Measurements from ENCODE around the gene DSCAML1. TPM values are rescaled to one million over a fixed set of nuclear protein-coding genes. Genes with fewer than 3 reads are reported as not detected.
A peak's percentile ranks its signal among the peaks of the same experiment; 100 is the strongest.

DSCAML1 gene
- total and polyA plus RNA-seq, 9 of the 15 experiments (the other 6 are each of a cell fraction or from before 2014, with no cell fraction given), result not detected

GRCh38 chr11:117430293-117430955 is 366.6 kb downstream of the DSCAML1 start (continued):
- TF ChIP-seq TFAP4 (CRISPR knock-in tag; IDR thresholded peaks at IDR 0.05; ENCODE audit: borderline replicate concordance) (no peak), EWSR1 (IDR thresholded peaks at IDR 0.05; ENCODE audit: borderline replicate concordance, low read depth, partially characterized antibody) (no peak), DNMT1 (IDR thresholded peaks at IDR 0.05) (no peak), ZNF507 (tag; conservative IDR thresholded peaks at IDR 0.05) (no peak), SMC3 (conservative IDR thresholded peaks at IDR 0.05; ENCODE audit: insufficient read depth, low read depth, low read length) (no peak)

DNA sequence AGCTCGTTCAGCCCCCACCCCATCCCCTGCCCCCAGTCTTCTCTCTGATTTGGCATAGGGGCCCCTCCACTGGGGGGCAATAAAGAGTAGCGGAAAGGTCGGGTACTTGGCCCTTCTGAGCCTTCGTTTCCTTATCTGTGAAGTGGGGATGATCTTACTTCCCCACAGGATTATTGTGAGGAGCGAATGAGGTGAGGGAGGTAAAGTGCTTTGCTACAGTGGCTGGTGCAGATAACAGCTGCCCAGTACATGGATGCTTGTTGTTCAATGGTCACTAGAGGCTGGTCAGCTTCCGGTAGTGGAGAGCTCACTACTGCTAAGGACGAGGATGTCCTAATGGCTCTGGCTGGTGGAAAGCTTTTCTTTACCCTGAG is 368.2 kb downstream of the DSCAML1 start:
- ChIA-PET CTCF (ENCODE audit: low intra/inter-chr PET ratio) (no interaction called here), POLR2A (interaction anchor here (1.0 kb wide), 1 partner anchor 38 kb away, joined by 4 read pairs; no protein-coding TSS in a partner anchor)
- BruUV-seq (replicated peaks), result no TSS peak
- ATAC-seq (peak; percentile 71), DNase-seq (ENCODE audit: extremely low read depth in 1 of 4, low spot score in 3 of 4) (peak; percentile 34 to 61 (median 46)), FAIRE-seq (peak; percentile 76)
- Histone ChIP-seq H3K27me3 (ENCODE audit: control insufficient read depth in 2 of 2, insufficient read depth in 2 of 2, low read length in 2 of 2) (peaks cover 16 to 56% of the 10 kb centered on the region in 2 experiments), H3K4me1 (replicated peaks in 1 of 2; ENCODE audit: control insufficient read depth in 2 of 2, insufficient read depth in 2 of 2, low read length in 2 of 2) (peaks cover 0 to 5% of the 10 kb centered on the region in 2 experiments; a peak in 3 of 5 replicates), H3K79me2 (ENCODE audit: control insufficient read depth, insufficient read depth, low read length) (no peaks in the 10 kb centered on the region), H3K4me3 (no peak overlapping the region), H3K36me3 (ENCODE audit: control insufficient read depth, insufficient read depth, low read length) (no peaks in the 10 kb centered on the region), H3K27ac (ENCODE audit: extremely low read depth, low read depth, low read length) (no peak overlapping the region), H4K20me1 (replicated peaks; ENCODE audit: control insufficient read depth, insufficient read depth, low read length) (peaks cover 20% of the 10 kb centered on the region), H3K9me3 (replicated peaks; ENCODE audit: control insufficient read depth, insufficient read depth, low read depth, low read length) (no peaks in the 10 kb centered on the region), H2AFZ (ENCODE audit: low read depth, low read length) (no peak overlapping the region), H3K9me1 (ENCODE audit: control insufficient read depth, insufficient read depth, low read length) (no peaks in the 10 kb centered on the region), H3K4me2 (ENCODE audit: insufficient read depth, low read length) (no peak overlapping the region), H3K9ac (ENCODE audit: insufficient read depth in 1 of 2, low read depth in 2 of 2, low read length in 2 of 2) (no peak overlapping the region)
- intact Hi-C loops (cut with micrococcal nuclease), result loop anchor here (2.0 to 10.0 kb wide), 2 partner anchors 380 to 516 kb away; no protein-coding TSS in a partner anchor
- WGBS (ENCODE audit: insufficient coverage, low coverage, missing lambda C conversion rate), result 0% methylated on average over 7 of the region's 7 CpGs
- in situ Hi-C loops (cut with MboI), result loop anchor here (10.0 kb wide), 1 partner anchor 626 kb away; no protein-coding TSS in a partner anchor
- TF ChIP-seq RBM22 (IDR thresholded peaks at IDR 0.05; ENCODE audit: low read depth, low read length, poor library complexity, severe bottlenecking) (no peak), ESRRA (IDR thresholded peaks at IDR 0.05; ENCODE audit: borderline replicate concordance, low read depth) (0 out of 2 replicates have a peak, but pooled peaks have one; percentile 21), POLR2G (IDR thresholded peaks at IDR 0.05; ENCODE audit: low read depth, low read length) (no peak), ZNF407 (IDR thresholded peaks at IDR 0.05; ENCODE audit: low read depth) (no peak), RFX1 (IDR thresholded peaks at IDR 0.05) (no peak), ZNF780A (CRISPR knock-in tag; IDR thresholded peaks at IDR 0.05) (no peak), TCF7L2 (IDR thresholded peaks at IDR 0.05; ENCODE audit: low read depth, low read length) (no peak)

Data from K562 (cell line).